Osteocyte (in vitro differentiated cells): Measurements from ENCODE around the gene PHAX. TPM values are rescaled to one million over a fixed set of nuclear protein-coding genes. Genes with fewer than 3 reads are reported as not detected.
"Not testable (repeated sequence)": the region's sequence is repeated elsewhere in the genome, so short reads cannot be mapped to it uniquely, and the experiment has no call there.

Source experiments
- DNase-seq: peaks from one replicate; pipeline ENCODE4 v3.0.0; 2021; ENCODE audit warnings: mixed read lengths; ENCODE audit not compliant: unreplicated experiment; ENCODE audit errors: extremely low spot score
- H3K27ac Mint-ChIP-seq: one replicate; pipeline ENCODE4 v1.8.0; 2021; ENCODE audit warnings: mild to moderate bottlenecking, mixed read lengths; ENCODE audit not compliant: unreplicated experiment
- H3K27me3 Mint-ChIP-seq: one replicate; pipeline ENCODE4 v1.8.0; 2021; ENCODE audit warnings: mixed read lengths; ENCODE audit not compliant: unreplicated experiment
- H3K36me3 Mint-ChIP-seq: one replicate; pipeline ENCODE4 v1.8.0; 2021; ENCODE audit warnings: mixed read lengths; ENCODE audit not compliant: unreplicated experiment
- H3K4me1 Mint-ChIP-seq: one replicate; pipeline ENCODE4 v1.8.0; 2021; ENCODE audit warnings: mixed read lengths; ENCODE audit not compliant: unreplicated experiment
- H3K4me3 Mint-ChIP-seq: one replicate; pipeline ENCODE4 v1.8.0; 2021; ENCODE audit warnings: mild to moderate bottlenecking, moderate library complexity, mixed read lengths; ENCODE audit not compliant: unreplicated experiment
- H3K9me3 Mint-ChIP-seq: one replicate; pipeline ENCODE4 v1.8.0; 2021; ENCODE audit warnings: mixed read lengths; ENCODE audit not compliant: unreplicated experiment
- total RNA-seq: library from RNA; stranded (reverse); gene quantifications from 2 replicates; pipeline ENCODE4 v1.2.1, GENCODE V29; 2021
- TF ChIP-seq, protein P1 (sequence below): fragments of 200-600 bp; sonication (generic); IDR thresholded peaks from 2 replicates; pipeline ENCODE4 v1.5.0; 2021; ENCODE audit warnings: antibody characterized with exemption, mild to moderate bottlenecking, moderate library complexity

PHAX gene
- total RNA-seq, 1 donor from 2014 or later = 43.4 TPM

DNA sequence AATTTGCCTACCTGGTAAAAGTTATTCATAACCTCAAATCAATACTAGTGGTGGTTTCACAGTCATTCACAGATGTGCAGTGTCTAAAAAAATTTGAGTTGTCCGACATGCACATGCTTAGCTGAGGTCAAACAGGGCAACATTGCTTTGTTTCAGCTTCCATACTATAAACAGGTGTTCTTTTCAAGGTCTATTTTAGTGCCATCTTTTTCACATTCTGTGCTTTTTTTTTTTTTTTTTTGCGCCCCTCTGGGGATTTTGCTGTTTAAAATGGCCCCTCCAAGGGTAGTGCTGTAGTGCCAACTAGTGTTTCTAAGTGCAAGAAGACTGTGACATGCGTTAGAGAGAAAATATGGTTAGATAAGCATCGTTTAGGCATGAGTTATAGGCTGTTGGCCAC lies 14.5 kb downstream of the PHAX start:
- TF ChIP-seq, protein P1, sequence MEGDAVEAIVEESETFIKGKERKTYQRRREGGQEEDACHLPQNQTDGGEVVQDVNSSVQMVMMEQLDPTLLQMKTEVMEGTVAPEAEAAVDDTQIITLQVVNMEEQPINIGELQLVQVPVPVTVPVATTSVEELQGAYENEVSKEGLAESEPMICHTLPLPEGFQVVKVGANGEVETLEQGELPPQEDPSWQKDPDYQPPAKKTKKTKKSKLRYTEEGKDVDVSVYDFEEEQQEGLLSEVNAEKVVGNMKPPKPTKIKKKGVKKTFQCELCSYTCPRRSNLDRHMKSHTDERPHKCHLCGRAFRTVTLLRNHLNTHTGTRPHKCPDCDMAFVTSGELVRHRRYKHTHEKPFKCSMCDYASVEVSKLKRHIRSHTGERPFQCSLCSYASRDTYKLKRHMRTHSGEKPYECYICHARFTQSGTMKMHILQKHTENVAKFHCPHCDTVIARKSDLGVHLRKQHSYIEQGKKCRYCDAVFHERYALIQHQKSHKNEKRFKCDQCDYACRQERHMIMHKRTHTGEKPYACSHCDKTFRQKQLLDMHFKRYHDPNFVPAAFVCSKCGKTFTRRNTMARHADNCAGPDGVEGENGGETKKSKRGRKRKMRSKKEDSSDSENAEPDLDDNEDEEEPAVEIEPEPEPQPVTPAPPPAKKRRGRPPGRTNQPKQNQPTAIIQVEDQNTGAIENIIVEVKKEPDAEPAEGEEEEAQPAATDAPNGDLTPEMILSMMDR = no peak
- Mint-ChIP-seq H3K27me3 (no peaks in the 10 kb centered on the region), H3K4me3 (no peak overlapping the region), H3K36me3 (peaks cover 30% of the 10 kb centered on the region), H3K4me1 (no peaks in the 10 kb centered on the region), H3K9me3 (no peaks in the 10 kb centered on the region), H3K27ac (no peak overlapping the region)
- DNase-seq = no peak

DNA sequence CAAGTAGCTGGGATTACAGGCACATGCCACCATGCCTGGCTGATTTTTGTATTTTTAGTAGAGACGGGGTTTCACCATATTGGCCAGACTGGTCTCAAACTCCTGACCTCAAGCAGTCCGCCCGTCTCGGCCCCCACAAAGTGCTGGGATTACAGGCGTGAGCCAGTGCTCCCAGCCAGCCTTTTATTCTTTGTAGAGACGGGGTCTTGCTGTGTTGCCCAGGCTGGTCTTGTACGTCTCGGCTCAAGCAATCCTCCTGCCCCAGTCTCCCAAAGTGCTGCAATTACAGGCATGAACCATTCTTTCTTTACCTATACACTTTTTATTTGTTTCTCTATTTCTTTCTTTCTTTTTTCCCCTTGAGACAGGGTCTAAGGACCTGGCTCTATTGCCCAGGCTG lies 16.9 kb downstream of the PHAX start:
- not testable (repeated sequence) for H3K27ac Mint-ChIP-seq, DNase-seq, H3K9me3 Mint-ChIP-seq, H3K4me3 Mint-ChIP-seq, H3K4me1 Mint-ChIP-seq, H3K27me3 Mint-ChIP-seq
- H3K36me3 Mint-ChIP-seq = peaks cover 28% of the 10 kb centered on the region

DNA sequence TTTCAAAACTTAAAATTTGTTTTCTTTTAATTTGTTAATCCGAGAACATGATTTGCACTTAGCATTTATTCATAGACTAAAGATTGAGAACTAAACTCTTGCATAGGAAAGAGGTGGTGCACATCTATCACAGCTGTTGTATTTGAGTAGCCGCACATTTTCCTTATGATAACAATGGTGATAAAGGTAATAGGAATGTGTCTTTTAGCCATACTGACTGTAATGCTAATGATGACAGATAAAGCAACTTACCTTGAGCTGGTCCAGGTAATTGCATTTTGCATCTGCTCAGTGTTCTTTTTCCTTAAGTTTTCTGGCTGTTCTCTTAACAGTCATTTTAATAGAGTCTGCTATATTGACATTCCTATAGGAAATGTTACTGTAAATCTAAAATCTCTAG lies 19.0 kb downstream of the PHAX start:
- H3K4me3 Mint-ChIP-seq = no peak overlapping the region
- H3K36me3 Mint-ChIP-seq = peaks cover 30% of the 10 kb centered on the region
- H3K27ac Mint-ChIP-seq = no peak overlapping the region
- H3K27me3 Mint-ChIP-seq = no peaks in the 10 kb centered on the region
- no peaks in the 10 kb centered on the region for H3K9me3 Mint-ChIP-seq
- TF ChIP-seq, protein P1 = no peak
- peaks cover 12% of the 10 kb centered on the region for H3K4me1 Mint-ChIP-seq
- DNase-seq = no peak

DNA sequence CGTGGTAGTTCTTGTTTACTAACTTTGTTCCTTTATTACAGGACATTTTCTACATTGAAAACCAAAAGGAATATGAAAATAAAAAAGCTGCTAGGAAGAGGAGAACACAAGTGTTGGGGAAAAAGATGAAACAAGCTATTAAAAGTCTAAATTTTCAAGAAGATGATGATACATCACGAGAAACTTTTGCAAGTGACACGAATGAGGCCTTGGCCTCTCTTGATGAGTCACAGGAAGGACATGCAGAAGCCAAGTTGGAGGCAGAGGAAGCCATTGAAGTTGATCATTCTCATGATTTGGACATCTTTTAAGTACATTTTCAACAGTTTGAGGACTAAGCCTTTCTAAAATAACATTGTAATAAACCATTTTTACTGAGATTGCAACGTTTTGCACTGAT lies 23.8 kb downstream of the PHAX start:
- Mint-ChIP-seq H3K27me3 (no peaks in the 10 kb centered on the region), H3K4me3 (no peak overlapping the region), H3K9me3 (no peaks in the 10 kb centered on the region), H3K36me3 (peaks cover 25% of the 10 kb centered on the region), H3K27ac (peak overlapping the region; percentile 91), H3K4me1 (peaks cover 18% of the 10 kb centered on the region)
- TF ChIP-seq, protein P1 = no peak
- no peak for DNase-seq

DNA sequence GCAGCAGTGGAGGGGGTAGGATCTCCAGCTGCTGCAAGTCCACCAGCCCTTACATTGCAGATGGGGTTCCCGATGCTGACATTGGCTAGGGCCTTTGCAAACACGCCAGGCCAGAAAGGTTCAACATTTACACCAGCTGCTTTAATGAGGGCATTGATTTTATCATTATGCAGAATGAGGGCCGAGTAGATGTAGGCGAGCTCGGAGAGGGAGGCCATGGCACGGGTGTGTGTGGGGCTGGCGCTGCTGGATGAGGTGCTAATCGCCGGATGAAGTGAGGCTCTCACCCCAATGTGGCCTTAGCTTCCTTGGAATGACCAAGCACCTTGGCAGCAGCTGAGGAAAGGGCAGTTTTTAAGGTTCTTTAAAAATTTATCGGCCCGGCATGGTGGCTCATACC lies 27.4 kb downstream of the PHAX start:
- peaks cover 16% of the 10 kb centered on the region for H3K36me3 Mint-ChIP-seq
- DNase-seq = peak; percentile 44
- no peak overlapping the region for H3K27ac Mint-ChIP-seq
- H3K27me3 Mint-ChIP-seq = no peaks in the 10 kb centered on the region
- no peak overlapping the region for H3K4me3 Mint-ChIP-seq
- peaks cover 18% of the 10 kb centered on the region for H3K4me1 Mint-ChIP-seq
- H3K9me3 Mint-ChIP-seq = no peaks in the 10 kb centered on the region
- TF ChIP-seq, protein P1 = no peak

DNA sequence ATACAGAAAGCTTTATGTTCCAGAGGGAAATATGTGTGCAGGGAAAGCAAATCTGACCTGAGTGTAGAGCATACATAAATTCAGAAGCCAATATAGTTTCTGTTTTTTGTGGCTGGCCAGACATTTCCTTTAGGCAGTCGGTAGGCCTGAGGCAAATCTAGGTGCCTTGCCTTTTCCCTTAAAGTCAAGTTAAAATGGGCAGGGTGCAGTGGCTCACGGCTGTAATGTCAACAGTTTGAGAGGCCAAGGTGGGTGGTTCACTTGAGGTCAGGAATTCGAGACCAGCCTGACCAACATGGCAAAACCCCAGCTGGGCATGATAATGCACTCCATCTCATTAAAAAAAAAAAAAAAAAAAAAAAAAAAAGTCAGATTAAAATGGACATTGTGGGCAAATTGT lies 31.2 kb downstream of the PHAX start:
- TF ChIP-seq, protein P1 = no peak
- no peaks in the 10 kb centered on the region for H3K9me3 Mint-ChIP-seq
- H3K4me1 Mint-ChIP-seq = no peaks in the 10 kb centered on the region
- H3K27me3 Mint-ChIP-seq = peaks cover 4% of the 10 kb centered on the region
- no peak overlapping the region for H3K27ac Mint-ChIP-seq
- H3K4me3 Mint-ChIP-seq = no peak overlapping the region
- peaks cover 2% of the 10 kb centered on the region for H3K36me3 Mint-ChIP-seq
- no peak for DNase-seq
